Calu3 (cell line): ENCODE data around the gene PBX1. TPM values are rescaled to one million over a fixed set of nuclear protein-coding genes. Genes with fewer than 3 reads are reported as not detected.

Experiments
- BruUV-seq: library from RNA; stranded (reverse); fragments of 400-500 nt; replicated peaks from 2 replicates; lab custom pipeline; 2021; lab: Mats Ljungman, UMichigan
- CTCF ChIA-PET: fragments of 300-600 bp; sonication (Branson Sonifier 250); formaldehyde crosslinking; loops from one replicate; lab custom pipeline; 2022; ENCODE audit warnings: antibody characterized with exemption; lab: Charles Lee
- DNase-seq: peaks from one replicate; pipeline ENCODE4 v3.0.0; 2022
- H3K27ac Mint-ChIP-seq: one replicate; pipeline ENCODE4 v1.8.0; 2022; ENCODE audit warnings: mixed read lengths; ENCODE audit not compliant: unreplicated experiment
- H3K27me3 Mint-ChIP-seq: one replicate; pipeline ENCODE4 v1.8.0; 2022; ENCODE audit warnings: mixed read lengths; ENCODE audit not compliant: unreplicated experiment
- H3K36me3 Mint-ChIP-seq: one replicate; pipeline ENCODE4 v1.8.0; 2022; ENCODE audit warnings: mild to moderate bottlenecking, moderate library complexity, mixed read lengths; ENCODE audit not compliant: insufficient read depth, unreplicated experiment
- H3K4me1 Mint-ChIP-seq: one replicate; pipeline ENCODE4 v1.8.0; 2022; ENCODE audit warnings: mild to moderate bottlenecking, low read depth, mixed read lengths; ENCODE audit not compliant: unreplicated experiment
- H3K4me3 Mint-ChIP-seq: one replicate; pipeline ENCODE4 v1.8.0; 2022; ENCODE audit warnings: mild to moderate bottlenecking, low read depth, moderate library complexity, mixed read lengths; ENCODE audit not compliant: unreplicated experiment
- H3K9me3 Mint-ChIP-seq: one replicate; pipeline ENCODE4 v1.8.0; 2022; ENCODE audit warnings: low read depth, mixed read lengths; ENCODE audit not compliant: unreplicated experiment
- CTCF ChIP-seq: fragments of 200-600 bp; IDR thresholded peaks from one replicate; pipeline ENCODE4 v1.8.0; 2022; ENCODE audit warnings: antibody characterized with exemption; ENCODE audit not compliant: unreplicated experiment
- intact Hi-C: fragments of 100-400 bp; cut with micrococcal nuclease; formaldehyde crosslinking; loops from one replicate; pipeline ENCODE4 v1.10.0; 2022; ENCODE audit not compliant: unreplicated experiment
- total RNA-seq: library from RNA; stranded (reverse); gene quantifications from 2 replicates; pipeline ENCODE4 v1.2.3, GENCODE V29; 2022

The PBX1 gene
- total RNA-seq, 1 experiment from 2014 or later: 22.5 TPM

GRCh38 chr1:164846731-164847691, 288.0 kb downstream of the PBX1 start:
- H3K4me3 Mint-ChIP-seq: no peak overlapping the region
- TF ChIP-seq CTCF: no peak
- no peaks in the 10 kb centered on the region for H3K27me3 Mint-ChIP-seq
- no peak for DNase-seq
- CTCF ChIA-PET: no interaction called here
- no peaks in the 10 kb centered on the region for H3K36me3 Mint-ChIP-seq
- no peak overlapping the region for H3K27ac Mint-ChIP-seq
- BruUV-seq: no TSS peak
- no peaks in the 10 kb centered on the region for H3K9me3 Mint-ChIP-seq
- intact Hi-C loops: no loop called here
- no peaks in the 10 kb centered on the region for H3K4me1 Mint-ChIP-seq

GRCh38 chr1:164853146-164853545, 294.2 kb downstream of the PBX1 start:
- H3K27ac Mint-ChIP-seq: no peak overlapping the region
- no TSS peak for BruUV-seq
- CTCF ChIA-PET: no interaction called here

GRCh38 chr1:164855716-164856329, 296.8 kb downstream of the PBX1 start:
- H3K4me1 Mint-ChIP-seq: no peaks in the 10 kb centered on the region

More at GRCh38 chr1:164853146-164853545, 294.2 kb downstream of the PBX1 start:
- no peak for DNase-seq
- intact Hi-C loops: no loop called here
- Mint-ChIP-seq H3K4me1 (no peaks in the 10 kb centered on the region), H3K27me3 (no peaks in the 10 kb centered on the region), H3K4me3 (no peak overlapping the region), H3K36me3 (no peaks in the 10 kb centered on the region), H3K9me3 (no peaks in the 10 kb centered on the region)
- no peak for TF ChIP-seq CTCF

DNA sequence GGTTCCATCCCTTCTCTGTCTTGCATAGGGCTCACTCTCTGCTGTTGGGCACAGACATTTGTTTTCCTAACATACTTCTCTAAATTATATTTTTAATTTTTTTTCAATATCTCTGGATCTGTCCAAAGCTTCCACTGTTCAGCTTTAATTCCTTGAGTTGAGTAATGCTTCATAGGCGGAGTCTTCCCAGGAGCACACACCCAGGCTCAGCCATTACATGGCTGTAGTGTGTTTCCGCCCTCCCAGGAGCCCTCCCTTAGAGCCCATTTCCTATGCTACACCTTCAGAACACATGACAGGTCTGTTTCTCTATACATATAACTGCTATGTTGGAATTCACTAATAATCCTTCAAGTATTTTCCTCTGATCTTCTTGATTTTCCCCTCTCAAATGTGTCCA, 297.4 kb downstream of the PBX1 start:
- CTCF ChIA-PET: no interaction called here
- no TSS peak for BruUV-seq

More at GRCh38 chr1:164855716-164856329, 296.8 kb downstream of the PBX1 start:
- H3K27me3 Mint-ChIP-seq: no peaks in the 10 kb centered on the region
- CTCF ChIA-PET: no interaction called here
- BruUV-seq: no TSS peak
- no peak overlapping the region for H3K4me3 Mint-ChIP-seq
- DNase-seq: no peak
- TF ChIP-seq CTCF: no peak
- intact Hi-C loops: no loop called here
- no peak overlapping the region for H3K27ac Mint-ChIP-seq
- no peaks in the 10 kb centered on the region for H3K9me3 Mint-ChIP-seq
- H3K36me3 Mint-ChIP-seq: no peaks in the 10 kb centered on the region

More for the DNA sequence above, 297.4 kb downstream of the PBX1 start:
- Mint-ChIP-seq H3K27ac (no peak overlapping the region), H3K27me3 (peaks cover 4% of the 10 kb centered on the region), H3K9me3 (no peaks in the 10 kb centered on the region), H3K4me1 (no peaks in the 10 kb centered on the region), H3K36me3 (no peaks in the 10 kb centered on the region), H3K4me3 (no peak overlapping the region)
- DNase-seq: no peak
- intact Hi-C loops: no loop called here
- no peak for TF ChIP-seq CTCF
